ENCODE results near the gene MPG.

- no peak for TF ChIP-seq CTCF (conservative IDR thresholded peaks at IDR 0.05)
- TF ChIP-seq EZH2 (IDR thresholded peaks at IDR 0.05; ENCODE audit: low read depth), result no peak
These were observed 572 bp downstream of the MPG start for GRCh38 chr16:78444-79150.

Data from PC-9 (cell line).